Activated T-helper 1 cell treated with anti-CD3 and anti-CD28 coated beads, Interleukin-2, amount 50 U/mL, for 16 hours (primary cell): ENCODE measurements around the gene MYL12A.

Experiments used
- DNase-seq, 2 donors: peaks; one replicate each; pipeline ENCODE4 v3.0.0-alpha.2; 2020; ENCODE audit warnings: low read depth in 1 of 2, low spot score in 1 of 2

The MYL12A gene

DNA sequence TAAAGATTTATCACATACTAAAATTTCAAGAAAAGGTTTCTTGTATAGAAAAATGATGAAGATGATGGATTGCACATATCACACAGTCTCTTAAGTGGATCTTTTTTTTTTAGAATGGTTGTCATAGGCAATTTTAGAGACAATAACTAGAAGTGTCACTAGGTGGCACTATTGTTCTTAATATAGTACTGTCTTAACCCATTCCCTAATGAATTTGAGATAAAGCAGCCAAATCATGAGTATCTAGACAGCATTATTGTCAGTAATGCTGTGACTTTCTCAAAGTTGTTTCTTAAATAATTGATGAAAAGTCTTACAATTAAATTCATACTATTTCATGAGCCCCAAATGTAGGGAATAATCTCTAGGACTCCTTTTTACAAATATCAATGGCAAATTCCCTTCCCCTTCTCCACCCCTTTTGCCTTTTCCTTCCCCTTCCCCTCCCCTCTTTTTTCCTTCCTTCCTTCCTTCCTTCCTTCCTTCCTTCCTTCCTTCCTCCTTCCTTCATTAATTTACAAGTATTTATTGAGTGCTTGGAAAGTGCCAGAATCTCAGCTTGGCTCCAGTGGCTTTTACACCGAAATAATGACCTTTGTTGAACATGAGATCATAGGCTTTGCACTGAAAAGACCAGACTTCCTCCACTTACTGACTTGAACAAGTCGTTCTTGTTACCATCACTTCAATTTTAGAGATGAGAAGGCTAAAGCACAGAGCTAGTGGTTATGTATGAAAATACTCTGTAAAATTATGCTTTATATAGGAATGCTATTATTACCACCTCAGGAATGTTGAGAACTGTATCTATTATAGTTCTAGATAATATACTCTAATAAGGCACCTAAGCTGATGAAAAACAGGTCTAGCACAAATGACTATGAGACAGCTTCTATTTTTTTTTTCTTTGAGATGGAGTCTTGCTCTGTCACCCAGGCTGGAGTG is 34.1 kb downstream of the MYL12A start:
- DNase-seq = no peak

DNA sequence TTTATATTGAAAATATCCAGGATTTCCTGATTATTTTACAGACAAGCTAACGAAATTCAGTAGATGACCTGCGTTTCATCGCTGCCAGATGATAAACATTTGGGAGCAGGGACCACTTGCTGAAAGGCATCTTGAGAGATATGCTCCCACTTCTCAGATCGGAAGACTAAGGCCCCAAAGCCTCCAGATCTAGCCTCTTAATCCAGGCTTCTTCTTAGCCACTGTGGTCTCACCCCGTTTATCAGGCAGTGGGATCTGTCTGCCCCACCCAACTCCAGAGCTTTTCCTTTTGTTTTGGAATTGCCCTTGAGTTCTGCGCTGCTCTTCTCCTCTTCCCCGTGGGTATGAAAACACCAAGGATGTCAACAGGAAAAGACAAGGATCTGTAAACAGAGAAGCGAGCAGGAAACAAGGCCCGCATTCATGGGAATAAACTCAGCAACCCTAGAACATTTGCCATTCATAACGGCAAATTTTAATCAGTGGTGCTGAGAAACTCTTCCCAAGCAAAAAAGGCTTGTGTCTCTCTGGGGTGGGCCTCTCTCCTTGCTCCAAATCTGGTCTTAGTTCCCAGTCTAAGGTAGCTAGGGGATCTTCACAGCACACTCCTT is 35.8 kb downstream of the MYL12A start:
- no peak for DNase-seq

DNA sequence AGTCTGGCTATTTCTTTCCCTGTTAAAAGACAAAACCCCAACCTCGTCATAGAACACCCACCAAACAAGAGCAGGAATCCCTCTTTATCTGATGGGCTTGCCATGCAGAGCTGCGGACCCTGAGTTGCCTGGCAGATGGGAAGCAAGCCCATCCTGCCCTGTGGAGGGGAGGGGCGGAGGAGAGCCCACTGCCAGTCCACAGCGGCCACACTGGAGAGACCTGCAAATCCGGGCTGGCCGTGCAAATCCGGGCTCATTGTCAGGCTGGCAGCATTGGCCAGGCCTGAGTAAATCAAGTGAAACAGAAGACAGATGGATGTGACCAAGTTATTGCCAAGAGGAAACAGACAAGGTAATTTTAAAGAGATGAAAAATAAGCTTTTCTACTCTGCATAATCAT is 36.3 kb downstream of the MYL12A start:
- no peak for DNase-seq

DNA sequence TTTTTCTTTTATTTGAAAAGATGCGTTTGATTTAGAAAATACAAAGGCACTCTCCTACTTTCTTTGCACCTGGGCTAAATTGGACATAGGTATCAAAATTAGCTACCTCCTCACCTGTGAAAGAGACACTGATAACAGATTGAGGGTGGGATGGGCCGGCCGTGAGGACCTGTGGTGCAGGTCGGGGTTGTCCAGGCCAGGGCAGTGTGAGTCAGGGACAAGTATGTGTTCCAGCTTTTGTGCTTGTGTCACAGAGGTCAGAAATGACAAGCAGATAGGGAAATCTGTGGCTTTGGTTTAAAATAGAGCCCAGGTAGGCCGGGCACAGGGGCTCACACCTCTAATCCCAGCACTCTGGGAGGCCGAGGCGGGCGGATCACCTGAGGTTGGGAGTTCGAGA is 36.9 kb downstream of the MYL12A start:
- no peak for DNase-seq

DNA sequence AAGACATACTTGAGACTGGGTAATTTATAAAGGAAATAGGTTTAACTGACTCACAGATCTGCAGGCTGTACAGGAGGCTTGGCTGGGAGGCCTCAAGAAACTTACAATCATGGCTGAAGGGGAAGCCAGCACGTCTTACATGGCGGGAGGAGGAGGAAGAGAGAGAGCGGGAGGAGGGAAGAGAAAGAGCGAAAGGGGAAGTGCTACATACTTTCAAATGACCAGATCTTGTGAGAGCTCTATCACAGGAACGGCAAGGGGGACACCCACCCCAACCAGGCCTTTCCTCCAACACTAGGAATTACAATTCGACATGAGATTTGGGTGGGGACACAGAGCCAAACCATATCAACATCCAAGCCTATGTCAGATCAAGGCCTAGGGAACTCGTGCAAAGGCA is 38.6 kb downstream of the MYL12A start:
- no peak for DNase-seq

- no peak for DNase-seq
Measured at GRCh38 chr18:3293196-3293951, 45.8 kb downstream of the MYL12A start.

- DNase-seq = no peak
Measured at GRCh38 chr18:3294435-3295080, 47.0 kb downstream of the MYL12A start.

DNA sequence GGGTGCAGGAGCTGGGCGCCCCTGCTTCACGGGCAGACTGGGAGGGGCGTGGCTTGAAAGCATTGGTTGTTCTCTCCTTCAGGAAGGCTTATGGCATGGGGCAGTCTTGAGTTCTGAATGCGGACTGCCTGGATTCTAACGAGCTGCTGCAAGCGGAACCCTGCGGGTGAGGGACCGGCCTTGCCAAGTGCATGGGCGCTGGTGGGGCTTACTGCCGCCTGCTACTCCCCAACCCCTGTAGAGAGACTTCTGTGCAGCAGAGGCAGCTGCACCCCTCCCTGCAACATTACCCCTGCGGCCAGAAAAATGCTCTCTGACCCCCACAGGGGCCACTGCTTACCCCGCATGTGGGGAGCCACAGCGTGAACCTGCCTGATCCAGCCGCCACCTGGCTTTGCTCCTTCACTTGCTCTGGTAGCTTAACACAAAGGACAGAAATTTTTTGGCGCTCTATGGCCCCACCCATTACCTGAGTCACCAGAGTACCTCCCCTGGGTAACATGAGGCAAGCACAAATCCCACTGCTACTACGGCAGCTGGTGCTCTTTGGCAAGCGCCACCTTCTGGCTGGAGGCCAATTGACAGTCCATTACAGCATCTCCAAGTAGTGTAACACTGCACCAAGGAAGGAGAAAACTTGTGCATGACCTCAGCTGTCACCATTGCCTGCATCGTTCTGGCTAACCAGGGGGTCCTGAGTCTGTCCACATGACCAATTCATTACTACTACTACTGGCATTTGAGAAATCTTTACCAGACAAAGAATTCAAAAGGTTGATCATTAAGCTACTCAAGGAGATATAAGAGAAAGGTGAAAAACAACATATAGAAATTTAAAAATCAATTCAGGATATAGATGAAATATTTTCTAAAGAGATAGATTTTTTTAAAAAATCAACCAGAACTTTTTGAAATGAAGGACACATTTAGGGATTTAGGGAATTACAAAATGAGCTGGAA is 49.7 kb downstream of the MYL12A start:
- peak; percentile 88 to 89 for DNase-seq

DNA sequence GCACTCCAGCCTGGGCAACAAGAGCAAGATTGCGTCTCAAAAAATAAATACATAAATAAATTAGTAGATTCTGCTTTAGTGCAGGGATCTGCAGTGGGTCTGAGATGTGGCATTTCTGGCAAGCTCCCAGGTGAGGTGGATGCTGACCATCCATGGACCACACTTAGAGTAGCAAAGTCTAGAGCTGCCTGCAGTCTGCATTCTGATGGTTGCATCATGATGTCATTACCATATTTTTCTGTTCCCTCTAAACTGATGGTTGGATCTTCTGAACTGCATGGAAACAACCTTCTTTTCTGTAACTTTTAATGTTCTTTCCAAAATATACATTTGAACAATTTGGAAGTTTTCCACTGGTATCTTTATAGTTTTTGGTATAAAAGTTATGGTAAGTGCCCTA is 57.2 kb downstream of the MYL12A start:
- DNase-seq = no peak

DNA sequence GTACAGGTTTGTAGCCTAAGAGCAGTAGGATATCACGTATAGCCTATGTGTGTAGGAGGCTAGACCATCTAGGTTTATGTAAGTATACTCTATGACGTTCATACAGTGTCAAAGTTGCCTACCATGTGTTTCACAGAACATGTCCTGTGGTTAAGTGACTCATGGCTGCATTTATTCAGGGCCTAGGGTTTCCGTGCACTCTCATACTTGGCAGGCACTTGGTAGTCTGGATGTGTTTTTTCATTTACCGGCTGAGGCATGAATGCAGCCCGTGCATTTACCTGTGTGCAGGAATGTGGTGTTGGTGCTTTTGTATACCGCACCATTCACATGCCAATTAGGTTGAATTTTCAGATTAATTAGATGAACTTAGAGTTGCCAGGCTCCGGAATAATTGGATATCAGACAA is 57.8 kb downstream of the MYL12A start:
- peak in 1 of 2 donors; percentile 38 for DNase-seq
